Heart right ventricle (tissue), 16 donors: ENCODE data around the gene MPRIP. TPM values are rescaled to one million over a fixed set of nuclear protein-coding genes. Genes with fewer than 3 reads are reported as not detected.

Experiments used
- ATAC-seq, 8 donors: fragments of 200-7000 bp; cut with Tn5 transposase; one replicate each; pipeline ENCODE4 v1.9.1; 2020; ENCODE audit warnings: mild to moderate bottlenecking in 8 of 8, moderate library complexity in 8 of 8, moderate number of reproducible peaks in 1 of 8
- DNase-seq, 2 donors: peaks; one replicate each; pipeline ENCODE4 v3.0.0-alpha.2; 2020
- H3K27ac ChIP-seq, 10 donors: fragments of 200-600 bp; sonication (generic) in 2 of 10; one replicate each; pipeline versions ENCODE4 v1.5.0 to v1.8.0; 2020 to 2022; ENCODE audit warnings: mild to moderate bottlenecking in 3 of 10
- H3K27me3 ChIP-seq, 7 donors: fragments of 200-600 bp; one replicate each; pipeline ENCODE4 v1.8.0; 2021 to 2022; ENCODE audit warnings: mild to moderate bottlenecking in 2 of 7
- H3K36me3 ChIP-seq, 9 donors: fragments of 200-600 bp; sonication (generic) in 1 of 9; one replicate each; pipeline versions ENCODE4 v1.5.0 to v1.8.0; 2020 to 2022; ENCODE audit warnings: mild to moderate bottlenecking in 2 of 9
- H3K4me1 ChIP-seq, 9 donors: fragments of 200-600 bp; sonication (generic) in 1 of 9; one replicate each; pipeline versions ENCODE4 v1.5.0 to v1.8.0; 2020 to 2022; ENCODE audit warnings: mild to moderate bottlenecking in 4 of 9
- H3K4me3 ChIP-seq, 10 donors: fragments of 200-600 bp; sonication (generic) in 2 of 10; one replicate each; pipeline versions ENCODE4 v1.5.0 to v1.8.0; 2020 to 2022; ENCODE audit warnings: mild to moderate bottlenecking in 7 of 10, moderate library complexity in 2 of 10
- H3K9me3 ChIP-seq, 11 donors: fragments of 200-600 bp in 10 of 11; sonication (generic) in 2 of 11; one replicate each; pipeline versions ENCODE4 v1.5.0 to v1.8.0; 2013 to 2022; ENCODE audit warnings: mild to moderate bottlenecking in 2 of 11, control low read depth in 1 of 11, moderate library complexity in 1 of 11
- CTCF ChIP-seq, 9 donors: fragments of 200-600 bp; sonication (generic) in 2 of 9; IDR thresholded peaks; one replicate each; pipeline versions ENCODE4 v1.5.0 to v1.8.0; 2021 to 2022; ENCODE audit warnings: antibody characterized with exemption in 9 of 9, mild to moderate bottlenecking in 5 of 9, moderate library complexity in 1 of 9
- WGBS, 2 donors: extraction: QIAGEN DNeasy Blood & Tissue Kit; methylation state at CpG; one replicate each; pipeline ENCODE4 v1.1.7; 2013; ENCODE audit warnings: inconsistent platforms in 1 of 2; 5-methylcytosine and 5-hydroxymethylcytosine counted together
- intact Hi-C, 10 donors: fragments of 100-400 bp; cut with DNase I; formaldehyde crosslinking; loops; one replicate each; pipeline versions ENCODE4 v1.11.1 to v1.14.2; 2022
- polyA plus RNA-seq, 2 donors: library from polyadenylated mRNA; stranded (reverse); fragments of 200-250 nt; gene quantifications; one replicate each; pipeline ENCODE4 v1.2.3, GENCODE V29; 2013
- total RNA-seq, 10 donors: library from RNA; stranded (reverse); fragmentation: NEBNext Ultra II Directional in 3 of 10; extraction: Animal tissue kit (Norgen Biotek cat#: 25700) in 3 of 10; gene quantifications; one replicate each; pipeline versions ENCODE4 v1.2.1 to v1.2.4, GENCODE V29; 2021 to 2023
- donor health status: Arrhythmogenic right ventricular cardiomyopathy.
- donor health status: ischemic (EF 13 %, LVEDD 7.1; RV severe dilation, severe dysfunction).
- donor health status: healthy with polysubstance abuse.
- donor health status: DM: no; HTN: yes; CAD: no.
- donor health status: DM: no; HTN: no; CAD: no.
- donor health status: ischemic (EF 25% LVEDD 6.9; RV normal size, moderate dysfunction).
- donor health status: ischemic (EF 25% LVEDD 5.7; RV mildly dilated, moderate dysfunction).
- donor health status: healthy.
- donor health status: DM: yes; HTN: yes; CAD: no.
- donor health status: Ischemic cardiomyopathy.
- donor health status: ischemic (EF 35%, LVEDD 5.7; RV mildly dilated, moderate dysfunction).
- donor health status: nonischemic (EF 11% LVEDD 7.7; RV severe dilation, severe dysfunction).
- donor health status: DM: yes; HTN: yes; CAD: no.
- donor health status: PGD.
- donor health status: ischemic (EF 29% LVEDD 5.4; RV normal size, mild dysfunction).
- donor health status: nonischemic (EF 23%, LVEDD 6.1; RV moderate dilation, normal function).

MPRIP gene
- total and polyA plus RNA-seq, 12 donors = 225 to 409 (median 321) TPM

GRCh38 chr17:17124341-17124740, 82.1 kb downstream of the MPRIP start:
- no peaks in the 10 kb centered on the region for H3K9me3 ChIP-seq
- WGBS, 2 donors = 91 to 95% methylated on average over 3 of the region's 3 CpGs
- DNase-seq = no peak
- H3K4me3 ChIP-seq = no peak overlapping the region
- peaks cover 24 to 94% (median 66%) of the 10 kb centered on the region in 9 donors for H3K4me1 ChIP-seq
- ATAC-seq = no peak
- peak overlapping the region in 3 of 10 donors; percentile 3 to 18 (median 6) for H3K27ac ChIP-seq
- intact Hi-C loops = loop anchor here in 1 of 10 donors (10.0 kb wide), 1 partner anchor 120 kb away; no protein-coding TSS in a partner anchor
- no peaks in the 10 kb centered on the region for H3K27me3 ChIP-seq
- TF ChIP-seq CTCF (IDR thresholded peaks at IDR 0.05) = no peak
- H3K36me3 ChIP-seq = peaks cover 0 to 29% (median 16%) of the 10 kb centered on the region in 9 donors

- intact Hi-C loops = loop anchor here in 2 of 10 donors (5.0 to 10.0 kb wide), 2 partner anchors 88 to 121 kb away; no protein-coding TSS in a partner anchor
- Histone ChIP-seq H3K36me3 (peaks cover 0 to 39% (median 25%) of the 10 kb centered on the region in 9 donors), H3K27ac (peak overlapping the region in 8 of 10 donors; percentile 18 to 65 (median 45)), H3K9me3 (no peaks in the 10 kb centered on the region), H3K27me3 (no peaks in the 10 kb centered on the region), H3K4me1 (peaks cover 15 to 92% (median 55%) of the 10 kb centered on the region in 9 donors), H3K4me3 (no peak overlapping the region)
- WGBS, 2 donors = 84 to 86% methylated on average over 6 of the region's 6 CpGs
- DNase-seq (no peak), ATAC-seq (peak in 1 of 8 donors; percentile 1)
- no peak for TF ChIP-seq CTCF (IDR thresholded peaks at IDR 0.05)
Observed at GRCh38 chr17:17125136-17126084, 83.2 kb downstream of the MPRIP start.

- DNase-seq = no peak
- WGBS, 2 donors = 70 to 71% methylated on average over 21 of the region's 21 CpGs
- intact Hi-C loops = loop anchor here in 2 of 10 donors (5.0 to 10.0 kb wide), 2 partner anchors 89 to 122 kb away; no protein-coding TSS in a partner anchor
Observed at GRCh38 chr17:17126131-17127110, 84.2 kb downstream of the MPRIP start.

More at GRCh38 chr17:17126131-17127110, 84.2 kb downstream of the MPRIP start:
- ATAC-seq = peak; percentile 11 to 52 (median 35)
- H3K27ac ChIP-seq = peak overlapping the region in 9 of 10 donors; percentile 25 to 65 (median 42)
- H3K4me1 ChIP-seq = peaks cover 10 to 89% (median 45%) of the 10 kb centered on the region in 9 donors
- H3K36me3 ChIP-seq = peaks cover 0 to 49% (median 35%) of the 10 kb centered on the region in 9 donors
- no peak for TF ChIP-seq CTCF (IDR thresholded peaks at IDR 0.05)
- no peak overlapping the region for H3K4me3 ChIP-seq
- H3K9me3 ChIP-seq = no peaks in the 10 kb centered on the region
- H3K27me3 ChIP-seq = no peaks in the 10 kb centered on the region
